Right renal pelvis (tissue), 4 donors: Measurements from ENCODE around the gene G3BP1. TPM values are rescaled to one million over a fixed set of nuclear protein-coding genes. Genes with fewer than 3 reads are reported as not detected.
A peak's percentile ranks its signal among the peaks of the same experiment; 100 is the strongest.
"Not testable (repeated sequence)": the region's sequence is repeated elsewhere in the genome, so short reads cannot be mapped to it uniquely, and the experiment has no call there.

Source experiments
- DNase-seq, 4 donors: peaks; one replicate each; pipeline ENCODE4 v3.0.0-alpha.2; 2013; ENCODE audit warnings: low read depth in 4 of 4, low spot score in 3 of 4, missing footprints in 1 of 4
- polyA plus RNA-seq, 4 donors: library from polyadenylated mRNA; unstranded; fragments of 120-200 nt; gene quantifications; one replicate each; pipeline ENCODE4 v1.2.1, GENCODE V29; 2013; ENCODE audit not compliant: insufficient read length in 4 of 4

Gene G3BP1
- polyA plus RNA-seq, 4 donors = 155 to 190 (median 178) TPM

DNA sequence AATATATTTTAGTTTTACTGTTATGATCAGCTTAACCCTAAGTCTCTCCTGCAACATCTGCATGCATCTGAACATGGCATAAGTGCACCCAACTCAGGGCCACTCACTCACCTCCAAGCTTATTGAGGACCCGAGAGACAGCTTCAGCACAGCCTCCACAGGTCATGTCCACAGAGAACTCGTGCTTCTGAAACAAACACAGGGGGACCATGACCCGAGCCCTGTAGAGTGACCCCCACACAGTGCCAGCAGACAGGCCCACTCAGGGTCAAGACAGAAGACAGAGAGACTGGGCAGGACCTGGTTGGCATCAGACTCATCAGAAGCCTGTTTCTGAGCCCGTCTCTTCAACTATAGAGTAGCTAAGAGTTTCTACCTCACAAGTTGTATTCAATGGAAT lies 20.2 kb upstream of the G3BP1 start:
- DNase-seq = no peak

- DNase-seq = no peak
Observed at GRCh38 chr5:151755383-151755782, 16.4 kb upstream of the G3BP1 start.

DNA sequence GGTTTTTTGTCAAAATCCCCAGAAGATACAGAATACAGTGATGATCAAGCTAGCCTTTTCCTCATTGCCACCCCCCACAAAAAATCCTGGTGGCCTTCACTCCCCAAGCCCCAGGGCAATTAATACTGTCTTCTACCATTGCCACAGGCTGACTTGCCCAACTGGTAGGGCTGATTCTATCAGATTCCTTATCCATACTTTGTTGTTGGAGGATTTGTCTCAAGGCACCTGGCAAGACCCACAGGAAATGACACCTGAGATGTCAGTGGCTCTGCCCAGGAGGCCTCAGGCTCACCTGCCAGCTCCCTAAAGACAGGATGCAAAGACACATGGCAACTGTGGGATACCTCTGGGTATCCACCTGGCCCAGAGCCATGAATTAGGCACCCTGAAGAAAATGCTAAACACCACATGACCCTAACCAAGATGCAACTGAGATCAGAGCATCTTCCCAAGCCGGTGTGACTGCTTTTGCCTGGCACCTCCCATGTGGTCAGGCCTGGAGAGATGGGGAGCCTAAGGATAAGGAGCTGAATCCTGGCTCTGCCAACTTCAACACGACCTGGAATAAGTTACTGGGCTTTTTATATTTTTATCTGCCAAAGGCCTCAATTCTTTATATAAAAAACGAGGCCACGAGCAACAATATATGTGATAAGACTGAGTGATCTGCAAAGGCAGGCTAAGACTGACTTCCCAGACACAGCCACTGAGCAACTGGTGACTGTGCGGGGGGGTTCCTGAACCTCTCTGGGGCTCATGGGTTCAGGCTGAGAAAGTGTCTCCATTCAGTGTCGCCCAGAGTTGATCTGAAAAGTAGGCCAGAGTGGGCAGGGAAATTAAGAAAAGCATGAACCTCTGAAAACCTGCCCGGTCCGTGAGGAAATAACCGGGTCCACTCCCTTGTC lies 14.3 kb upstream of the G3BP1 start:
- DNase-seq = no peak

GRCh38 chr5:151758141-151758429 lies 13.7 kb upstream of the G3BP1 start:
- no peak for DNase-seq

- peak; percentile 82 to 87 (median 84) for DNase-seq
Observed at GRCh38 chr5:151758430-151759241, 13.1 kb upstream of the G3BP1 start, which contains the start of gene ATOX1. Gene ATOX1 (minus strand): TSS chr5:151758631. CDS start chr5:151758551, 80 bp downstream.

- no peak for DNase-seq
Observed at GRCh38 chr5:151764801-151765200, 7.0 kb upstream of the G3BP1 start.

GRCh38 chr5:151766975-151767374 lies 4.8 kb upstream of the G3BP1 start:
- DNase-seq = no peak

- peak in 2 of 4 donors; percentile 67 to 79 for DNase-seq
Observed at GRCh38 chr5:151770383-151771258, 1.1 kb upstream of the G3BP1 start.

DNA sequence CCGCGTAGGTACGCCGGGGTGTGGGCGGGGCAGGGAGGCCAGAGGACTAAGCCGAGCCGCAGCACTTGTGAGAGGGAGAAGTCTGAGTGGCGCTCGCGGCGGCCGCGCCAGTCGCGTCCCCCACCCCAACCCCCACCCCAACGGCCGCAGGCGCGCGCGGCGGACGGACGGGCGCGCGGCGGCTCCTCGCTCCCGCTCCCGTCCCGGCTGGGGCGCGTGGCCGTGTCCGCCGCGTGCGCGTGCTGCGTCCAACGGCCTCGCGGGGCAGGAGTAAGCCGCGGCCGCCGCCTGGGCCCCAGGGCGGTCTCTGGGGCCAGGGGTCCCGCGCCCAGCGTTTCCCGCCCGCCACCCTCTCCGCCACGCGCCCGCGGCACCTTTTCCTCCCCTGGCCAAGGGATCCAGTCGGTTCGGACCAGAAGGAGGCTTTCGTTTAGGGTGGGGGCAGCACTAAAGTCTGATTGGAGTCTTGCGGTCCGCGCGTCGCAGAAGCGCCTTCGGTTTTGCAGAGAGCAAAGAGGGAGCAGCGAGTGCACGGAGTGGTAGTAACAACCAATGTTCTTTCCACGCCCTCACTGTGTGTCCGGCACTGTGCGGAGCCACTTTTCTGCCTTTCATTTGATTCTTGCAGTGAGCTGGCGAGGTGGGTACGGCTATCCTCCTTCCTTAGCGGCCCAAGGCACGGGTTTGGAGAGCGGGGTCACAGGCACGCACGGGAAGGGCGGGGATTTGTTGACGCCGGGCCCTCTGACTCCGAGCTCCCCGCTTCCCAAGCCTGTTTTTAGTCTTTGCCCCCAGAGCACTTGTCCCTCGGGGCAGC lies 483 bp downstream of the G3BP1 start:
- DNase-seq = peak in 1 of 4 donors; percentile 51

GRCh38 chr5:151772846-151773561 lies 1.2 kb downstream of the G3BP1 start:
- DNase-seq = no peak

DNA sequence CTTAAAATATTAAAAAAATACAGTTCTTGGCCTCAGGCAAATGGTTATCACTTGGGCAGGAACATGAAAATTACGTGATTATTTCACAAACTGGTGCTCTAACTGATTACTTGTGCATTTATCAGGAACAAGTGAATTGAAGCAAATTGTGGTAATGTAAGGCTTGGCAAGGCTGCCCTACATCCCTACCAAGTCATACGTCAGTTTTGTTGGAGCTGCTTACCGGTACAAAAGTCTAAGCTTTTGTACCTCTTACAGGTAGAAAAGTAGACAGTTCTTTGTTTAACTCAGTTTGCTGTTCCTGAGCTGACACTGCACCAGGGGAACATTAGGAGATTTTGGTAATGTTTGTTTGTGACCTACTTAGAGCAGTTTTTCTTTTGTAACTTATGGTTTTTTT lies 2.2 kb downstream of the G3BP1 start:
- DNase-seq = no peak

DNA sequence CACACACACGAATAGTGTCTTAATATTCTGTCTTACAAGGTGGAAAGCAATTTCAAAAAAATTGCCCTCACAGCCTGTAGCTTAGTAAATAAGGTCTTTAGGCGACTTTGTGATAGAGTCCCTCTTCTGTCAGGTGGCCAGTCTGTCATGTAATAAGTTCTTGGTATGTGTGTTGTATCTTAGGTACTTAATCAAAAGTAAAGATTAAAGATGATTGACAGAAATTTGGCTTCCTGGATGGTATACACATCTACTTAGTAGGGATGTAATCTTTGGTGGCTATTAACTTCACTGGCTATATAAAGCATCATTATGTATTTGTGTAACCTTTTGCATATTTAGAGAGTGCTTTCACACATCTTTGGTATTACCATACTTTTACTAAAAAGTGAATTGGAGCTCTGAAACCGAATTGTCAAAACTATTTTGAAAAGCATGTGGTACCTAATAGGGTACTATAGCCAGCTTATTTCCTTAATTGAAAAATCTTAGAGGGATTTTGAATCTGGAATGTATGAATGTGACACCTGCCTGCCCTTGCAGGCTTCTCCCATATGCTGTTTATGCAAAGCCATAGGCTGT lies 3.4 kb downstream of the G3BP1 start:
- DNase-seq = no peak

- no peak for DNase-seq
Observed at GRCh38 chr5:151779531-151780125, 7.9 kb downstream of the G3BP1 start.

GRCh38 chr5:151780348-151780747 lies 8.6 kb downstream of the G3BP1 start:
- DNase-seq = no peak

- no peak for DNase-seq
Observed at GRCh38 chr5:151781201-151781600, 9.4 kb downstream of the G3BP1 start.

- DNase-seq = not testable (repeated sequence)
Observed at GRCh38 chr5:151783664-151784063, 11.9 kb downstream of the G3BP1 start.

GRCh38 chr5:151784141-151784540 lies 12.4 kb downstream of the G3BP1 start:
- DNase-seq = no peak

- no peak for DNase-seq
Observed at GRCh38 chr5:151786468-151786867, 14.7 kb downstream of the G3BP1 start.
